ENCODE measurements around the gene C17orf113.

The C17orf113 gene

GRCh38 chr17:42087042-42087701 is 36.8 kb upstream of the C17orf113 start:
- Histone ChIP-seq H3K9ac (ENCODE audit: low read depth, low read length) (no peak overlapping the region), H3K36me3 (ENCODE audit: control insufficient read depth, insufficient read depth, low read length) (no peaks in the 10 kb centered on the region), H3K9me3 (ENCODE audit: control insufficient read depth, insufficient read depth, low read length) (no peaks in the 10 kb centered on the region), H3K27me3 (ENCODE audit: control insufficient read depth, insufficient read depth, low read length) (no peaks in the 10 kb centered on the region), H3K4me1 (ENCODE audit: control insufficient read depth, insufficient read depth, low read length) (no peaks in the 10 kb centered on the region), H3K4me3 (ENCODE audit: low read depth, low read length) (no peak overlapping the region)

DNA sequence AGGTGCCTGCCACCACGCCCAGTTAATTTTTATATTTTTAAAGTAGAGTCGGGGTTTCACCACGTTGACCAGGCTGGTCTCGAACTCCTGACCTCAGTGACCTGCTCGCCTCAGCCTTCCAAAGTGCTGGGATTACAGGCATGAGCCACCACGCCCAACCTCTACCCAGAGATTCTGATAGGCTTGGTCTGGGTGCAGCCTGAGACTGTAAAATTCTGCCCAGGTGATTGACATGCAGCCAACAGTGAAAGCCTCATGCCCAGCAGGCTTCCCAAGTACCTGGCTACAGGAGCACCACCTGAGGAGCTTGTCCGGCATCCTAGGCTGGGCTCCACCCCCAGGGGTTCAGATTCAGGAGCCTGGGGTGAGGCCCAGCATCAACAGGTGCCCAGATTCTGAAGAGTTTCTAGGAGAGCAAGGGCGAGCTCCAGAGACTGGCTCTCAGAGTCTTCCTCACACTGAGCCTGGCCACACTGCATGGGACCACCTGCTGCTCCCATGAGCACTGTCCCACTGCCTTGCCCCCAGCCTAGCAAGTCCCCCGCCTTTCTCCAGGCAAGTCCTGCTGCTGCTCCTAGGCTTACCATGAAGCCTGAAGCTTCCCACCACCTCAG is 31.2 kb upstream of the C17orf113 start:
- H3K36me3 ChIP-seq (ENCODE audit: control insufficient read depth, insufficient read depth, low read length) = no peaks in the 10 kb centered on the region
- no peak overlapping the region for H3K9ac ChIP-seq (ENCODE audit: low read depth, low read length)
- H3K4me1 ChIP-seq (ENCODE audit: control insufficient read depth, insufficient read depth, low read length) = no peaks in the 10 kb centered on the region
- H3K27me3 ChIP-seq (ENCODE audit: control insufficient read depth, insufficient read depth, low read length) = no peaks in the 10 kb centered on the region
- H3K4me3 ChIP-seq (ENCODE audit: low read depth, low read length) = no peak overlapping the region
- H3K9me3 ChIP-seq (ENCODE audit: control insufficient read depth, insufficient read depth, low read length) = no peaks in the 10 kb centered on the region

- no peak overlapping the region for H3K9ac ChIP-seq (ENCODE audit: low read depth, low read length)
- H3K36me3 ChIP-seq (ENCODE audit: control insufficient read depth, insufficient read depth, low read length) = no peaks in the 10 kb centered on the region
- H3K9me3 ChIP-seq (ENCODE audit: control insufficient read depth, insufficient read depth, low read length) = no peaks in the 10 kb centered on the region
- H3K4me1 ChIP-seq (ENCODE audit: control insufficient read depth, insufficient read depth, low read length) = no peaks in the 10 kb centered on the region
- no peaks in the 10 kb centered on the region for H3K27me3 ChIP-seq (ENCODE audit: control insufficient read depth, insufficient read depth, low read length)
- H3K4me3 ChIP-seq (ENCODE audit: low read depth, low read length) = no peak overlapping the region
Measured at GRCh38 chr17:42079541-42079940, 29.1 kb upstream of the C17orf113 start.

DNA sequence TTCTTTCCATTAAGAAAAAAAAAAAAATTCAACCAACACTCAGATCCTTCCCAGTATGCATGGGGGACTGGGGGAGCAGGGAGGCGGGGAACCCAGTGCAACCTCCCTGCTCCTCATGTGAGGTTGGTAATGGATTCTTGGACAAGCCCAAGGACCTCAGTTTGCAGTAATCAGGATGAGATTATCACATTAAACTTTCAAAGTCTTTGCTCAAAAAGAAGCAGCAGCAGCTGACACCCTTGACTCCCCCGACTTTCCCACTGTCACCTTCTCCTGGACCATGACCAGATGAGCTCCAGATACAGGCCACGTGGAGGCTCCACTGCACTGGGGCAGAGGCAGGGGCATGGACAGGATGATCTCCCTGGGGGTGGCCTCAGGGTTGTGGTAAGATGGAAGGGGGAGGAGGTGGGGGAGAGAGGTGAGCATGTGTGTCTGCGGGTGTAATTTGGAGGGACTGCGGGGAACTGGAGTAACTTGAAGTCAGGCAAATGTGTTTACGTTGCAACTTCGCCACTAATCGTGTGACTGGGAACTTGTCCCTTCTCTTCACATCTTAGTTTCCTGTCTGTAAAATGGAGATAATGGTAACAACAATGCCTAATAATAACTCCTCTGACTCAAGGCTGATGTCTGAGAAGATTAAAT is 28.1 kb upstream of the C17orf113 start:
- Histone ChIP-seq H3K4me3 (ENCODE audit: low read depth, low read length) (no peak overlapping the region), H3K4me1 (ENCODE audit: control insufficient read depth, insufficient read depth, low read length) (no peaks in the 10 kb centered on the region), H3K27me3 (ENCODE audit: control insufficient read depth, insufficient read depth, low read length) (no peaks in the 10 kb centered on the region), H3K9ac (ENCODE audit: low read depth, low read length) (no peak overlapping the region), H3K36me3 (ENCODE audit: control insufficient read depth, insufficient read depth, low read length) (no peaks in the 10 kb centered on the region), H3K9me3 (ENCODE audit: control insufficient read depth, insufficient read depth, low read length) (no peaks in the 10 kb centered on the region)

DNA sequence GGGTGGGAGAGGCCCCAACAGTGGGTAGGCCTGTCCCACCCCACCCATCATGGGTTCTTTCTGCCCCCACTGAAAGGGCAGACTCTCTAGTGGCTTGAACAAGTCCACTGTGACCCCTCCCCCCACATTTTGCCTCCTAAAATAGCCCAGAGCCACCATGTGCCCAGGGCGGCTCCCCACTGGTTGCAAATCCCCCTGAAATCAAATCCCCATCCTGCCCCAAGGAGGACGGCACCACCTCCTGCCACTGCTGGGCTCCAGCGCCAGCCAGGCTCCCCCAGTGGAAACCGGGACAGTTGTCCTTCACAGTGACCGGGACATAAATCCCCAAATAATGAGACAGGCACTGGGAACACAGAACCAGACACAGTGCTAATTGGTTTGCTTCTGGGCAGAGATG is 27.4 kb upstream of the C17orf113 start:
- H3K36me3 ChIP-seq (ENCODE audit: control insufficient read depth, insufficient read depth, low read length) = no peaks in the 10 kb centered on the region
- no peak overlapping the region for H3K4me3 ChIP-seq (ENCODE audit: low read depth, low read length)
- H3K4me1 ChIP-seq (ENCODE audit: control insufficient read depth, insufficient read depth, low read length) = no peaks in the 10 kb centered on the region
- no peaks in the 10 kb centered on the region for H3K9me3 ChIP-seq (ENCODE audit: control insufficient read depth, insufficient read depth, low read length)
- H3K9ac ChIP-seq (ENCODE audit: low read depth, low read length) = no peak overlapping the region
- peaks cover 5% of the 10 kb centered on the region for H3K27me3 ChIP-seq (ENCODE audit: control insufficient read depth, insufficient read depth, low read length)

DNA sequence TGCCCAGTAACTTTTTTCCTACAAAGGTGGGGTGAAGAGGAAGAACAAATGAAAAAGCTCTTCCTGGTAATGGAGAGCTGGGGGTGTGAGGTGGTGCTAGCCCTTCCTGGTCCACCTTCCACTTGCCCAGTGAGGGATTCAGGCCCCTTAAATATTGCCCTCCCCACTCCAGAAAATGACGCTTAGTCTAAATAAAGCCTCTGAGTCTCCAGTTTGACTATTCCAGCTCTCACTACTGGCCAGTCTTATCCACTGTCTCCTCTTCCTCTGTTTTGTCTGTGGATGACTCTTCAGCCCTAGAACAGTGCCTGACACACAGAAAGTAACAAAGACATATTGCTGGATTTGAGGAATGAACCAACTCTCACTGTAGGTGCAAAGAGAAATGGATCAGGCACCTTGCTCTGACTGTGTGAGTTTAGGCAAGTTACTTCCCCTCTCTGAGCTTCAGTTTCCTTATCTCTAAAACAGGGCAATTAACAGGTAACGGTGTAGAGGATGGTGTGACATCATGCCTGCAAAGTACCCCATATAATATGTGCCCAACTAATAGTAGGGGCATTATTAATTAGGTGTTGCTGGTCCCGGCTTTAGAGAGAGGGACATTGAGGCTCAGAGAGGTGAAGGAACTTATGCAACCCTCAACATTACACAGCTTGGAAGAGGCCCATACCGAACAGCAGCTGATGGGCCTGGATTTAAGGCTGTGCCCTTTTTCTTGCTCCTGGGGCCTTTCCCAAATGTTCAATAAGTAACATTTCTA is 26.6 kb upstream of the C17orf113 start:
- no peak overlapping the region for H3K9ac ChIP-seq (ENCODE audit: low read depth, low read length)
- no peaks in the 10 kb centered on the region for H3K9me3 ChIP-seq (ENCODE audit: control insufficient read depth, insufficient read depth, low read length)
- no peaks in the 10 kb centered on the region for H3K36me3 ChIP-seq (ENCODE audit: control insufficient read depth, insufficient read depth, low read length)
- no peaks in the 10 kb centered on the region for H3K4me1 ChIP-seq (ENCODE audit: control insufficient read depth, insufficient read depth, low read length)
- H3K27me3 ChIP-seq (ENCODE audit: control insufficient read depth, insufficient read depth, low read length) = peaks cover 5% of the 10 kb centered on the region
- H3K4me3 ChIP-seq (ENCODE audit: low read depth, low read length) = no peak overlapping the region

DNA sequence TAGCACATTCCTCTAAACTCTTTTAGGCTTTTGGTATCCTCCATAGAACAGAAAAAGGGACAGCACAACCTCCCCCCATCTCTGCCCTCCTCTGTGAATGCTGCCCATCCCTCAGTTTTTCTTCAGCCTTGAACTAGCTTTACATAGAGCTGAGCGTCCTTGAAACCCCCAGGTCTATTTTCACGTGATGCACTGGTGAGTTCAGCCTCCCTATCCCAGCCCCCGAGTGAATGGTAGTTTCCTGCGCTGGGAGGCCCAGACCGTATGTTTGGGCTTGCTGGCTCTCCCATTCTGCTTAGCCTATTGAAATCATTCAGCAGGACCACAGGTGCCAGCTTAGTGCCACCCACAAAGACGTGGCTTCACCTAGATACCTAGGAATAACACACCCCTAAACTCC is 25.4 kb upstream of the C17orf113 start:
- no peak overlapping the region for H3K4me3 ChIP-seq (ENCODE audit: low read depth, low read length)
- no peaks in the 10 kb centered on the region for H3K36me3 ChIP-seq (ENCODE audit: control insufficient read depth, insufficient read depth, low read length)
- no peaks in the 10 kb centered on the region for H3K9me3 ChIP-seq (ENCODE audit: control insufficient read depth, insufficient read depth, low read length)
- peaks cover 8% of the 10 kb centered on the region for H3K27me3 ChIP-seq (ENCODE audit: control insufficient read depth, insufficient read depth, low read length)
- H3K9ac ChIP-seq (ENCODE audit: low read depth, low read length) = no peak overlapping the region
- H3K4me1 ChIP-seq (ENCODE audit: control insufficient read depth, insufficient read depth, low read length) = no peaks in the 10 kb centered on the region

GRCh38 chr17:42072323-42073187 is 22.2 kb upstream of the C17orf113 start:
- H3K4me1 ChIP-seq (ENCODE audit: control insufficient read depth, insufficient read depth, low read length) = no peaks in the 10 kb centered on the region
- H3K9me3 ChIP-seq (ENCODE audit: control insufficient read depth, insufficient read depth, low read length) = no peaks in the 10 kb centered on the region
- peak overlapping the region; percentile 62 for H3K4me3 ChIP-seq (ENCODE audit: low read depth, low read length)
- no peaks in the 10 kb centered on the region for H3K36me3 ChIP-seq (ENCODE audit: control insufficient read depth, insufficient read depth, low read length)
- no peak overlapping the region for H3K9ac ChIP-seq (ENCODE audit: low read depth, low read length)
- H3K27me3 ChIP-seq (ENCODE audit: control insufficient read depth, insufficient read depth, low read length) = peaks cover 8% of the 10 kb centered on the region

GRCh38 chr17:42071810-42072209 is 21.4 kb upstream of the C17orf113 start:
- H3K4me1 ChIP-seq (ENCODE audit: control insufficient read depth, insufficient read depth, low read length) = no peaks in the 10 kb centered on the region
- peak overlapping the region; percentile 62 for H3K4me3 ChIP-seq (ENCODE audit: low read depth, low read length)
- H3K27me3 ChIP-seq (ENCODE audit: control insufficient read depth, insufficient read depth, low read length) = peaks cover 8% of the 10 kb centered on the region
- H3K9me3 ChIP-seq (ENCODE audit: control insufficient read depth, insufficient read depth, low read length) = no peaks in the 10 kb centered on the region
- H3K9ac ChIP-seq (ENCODE audit: low read depth, low read length) = no peak overlapping the region
- H3K36me3 ChIP-seq (ENCODE audit: control insufficient read depth, insufficient read depth, low read length) = no peaks in the 10 kb centered on the region

DNA sequence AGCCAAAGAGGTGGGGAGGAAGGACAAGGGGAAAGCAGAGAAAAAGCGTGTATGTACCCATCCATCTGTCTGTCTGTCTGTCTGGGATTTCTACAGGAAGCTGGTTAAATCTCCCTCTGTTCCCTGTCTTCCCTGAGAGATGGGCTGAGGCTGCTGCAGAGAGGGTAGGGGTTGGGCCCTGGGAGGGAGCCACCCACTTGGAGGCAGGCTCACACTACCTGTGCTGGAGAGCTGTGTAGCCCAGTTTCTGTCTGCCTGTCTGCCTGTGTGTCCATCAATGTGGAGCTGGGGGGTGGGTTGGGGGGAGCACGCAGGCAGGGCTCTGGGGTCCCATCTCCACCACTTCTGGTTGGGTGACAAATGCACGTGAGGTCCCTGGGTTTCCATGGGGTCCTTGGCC is 18.6 kb upstream of the C17orf113 start:
- H3K4me3 ChIP-seq (ENCODE audit: low read depth, low read length) = no peak overlapping the region
- H3K36me3 ChIP-seq (ENCODE audit: control insufficient read depth, insufficient read depth, low read length) = no peaks in the 10 kb centered on the region
- no peaks in the 10 kb centered on the region for H3K9me3 ChIP-seq (ENCODE audit: control insufficient read depth, insufficient read depth, low read length)
- H3K9ac ChIP-seq (ENCODE audit: low read depth, low read length) = no peak overlapping the region
- H3K4me1 ChIP-seq (ENCODE audit: control insufficient read depth, insufficient read depth, low read length) = no peaks in the 10 kb centered on the region
- H3K27me3 ChIP-seq (ENCODE audit: control insufficient read depth, insufficient read depth, low read length) = peaks cover 8% of the 10 kb centered on the region

Measured in iPS-15b (cell line).